ENCODE measurements around the gene FAU. TPM values are rescaled to one million over a fixed set of nuclear protein-coding genes. Genes with fewer than 3 reads are reported as not detected.
A peak's percentile ranks its signal among the peaks of the same experiment; 100 is the strongest.

The FAU gene
- total and polyA plus RNA-seq, 2 of the 13 experiments (the other 11 are each of a cell fraction or from before 2014, with no cell fraction given): 374 to 869 TPM

- TF ChIP-seq ZBTB40 (IDR thresholded peaks at IDR 0.05) (peak; percentile 83), ZBTB40 (CRISPR knock-in tag; IDR thresholded peaks at IDR 0.05) (peak; percentile 98), ZBTB8A (CRISPR knock-in tag; IDR thresholded peaks at IDR 0.05; ENCODE audit: borderline replicate concordance, low read depth) (no peak), MNT (IDR thresholded peaks at IDR 0.05) (peak; percentile 65), HNRNPH1 (optimal IDR thresholded peaks at IDR 0.05; ENCODE audit: low read depth, low read length) (no peak), SCMH1 (CRISPR knock-in tag; IDR thresholded peaks at IDR 0.05; ENCODE audit: borderline replicate concordance) (no peak), ZNF788 (CRISPR knock-in tag; IDR thresholded peaks at IDR 0.05; ENCODE audit: borderline replicate concordance) (peak; percentile 96; the same call in 1 of the 2 replicates), ZBTB2 (CRISPR knock-in tag; IDR thresholded peaks at IDR 0.05; ENCODE audit: low read depth) (peak; percentile 87), BRD4 (CRISPR knock-in tag; IDR thresholded peaks at IDR 0.05) (no peak), THAP11 (CRISPR knock-in tag; IDR thresholded peaks at IDR 0.05) (peak; percentile 95), ZBTB43 (CRISPR knock-in tag; conservative IDR thresholded peaks at IDR 0.05) (no peak), MAFK (conservative IDR thresholded peaks at IDR 0.05 in 1 of 2, IDR thresholded peaks at IDR 0.05 in 1 of 2; ENCODE audit: low read length in 2 of 2) (no peak), ZNF674 (CRISPR knock-in tag; IDR thresholded peaks at IDR 0.05; ENCODE audit: low read depth) (no peak), ZNF224 (CRISPR knock-in tag; IDR thresholded peaks at IDR 0.05) (no peak), ZNF296 (CRISPR knock-in tag; conservative IDR thresholded peaks at IDR 0.05) (no peak), ELF4 (CRISPR knock-in tag; IDR thresholded peaks at IDR 0.05; ENCODE audit: borderline replicate concordance) (peak; percentile 95)
Observed at GRCh38 chr11:65083834-65084597, 37.9 kb downstream of the FAU start, which contains the start of the genes CDCA5 and ZFPL1 (continued).

Data from HepG2 (cell line).